Stimulated activated naive CD8-positive, alpha-beta T cell treated with anti-CD3 and anti-CD28 coated beads, Interleukin-15, amount 100 ng/mL, for 72 hours (primary cell): ENCODE results near the gene MAMSTR.
A peak's percentile ranks its signal among the peaks of the same experiment; 100 is the strongest.
"Not testable (repeated sequence)": the region's sequence is repeated elsewhere in the genome, so short reads cannot be mapped to it uniquely, and the experiment has no call there.

Experiments used
- ATAC-seq: fragments of 150-1000 bp; cut with Tn5 transposase; 2 replicates; pipeline ENCODE4 v1.10.0; 2021; ENCODE audit warnings: mild to moderate bottlenecking, moderate library complexity
- DNase-seq, 2 donors: peaks; one replicate each; pipeline ENCODE4 v3.0.0; 2021 to 2022
- H3K27ac Mint-ChIP-seq, 2 donors: one replicate each; pipeline ENCODE4 v1.8.0; 2022; ENCODE audit warnings: mild to moderate bottlenecking in 2 of 2, mixed read lengths in 2 of 2, moderate library complexity in 2 of 2
- H3K27me3 Mint-ChIP-seq: one replicate; pipeline ENCODE4 v1.8.0; 2022; ENCODE audit warnings: mixed read lengths
- H3K4me1 Mint-ChIP-seq: one replicate; pipeline ENCODE4 v1.8.0; 2022; ENCODE audit warnings: mild to moderate bottlenecking, mixed read lengths
- H3K4me3 Mint-ChIP-seq, 2 donors: one replicate each; pipeline ENCODE4 v1.8.0; 2022; ENCODE audit warnings: mild to moderate bottlenecking in 2 of 2, mixed read lengths in 2 of 2, moderate library complexity in 1 of 2
- H3K9me3 Mint-ChIP-seq, 2 donors: one replicate each; pipeline ENCODE4 v1.8.0; 2022; ENCODE audit warnings: mixed read lengths in 2 of 2

The MAMSTR gene

DNA sequence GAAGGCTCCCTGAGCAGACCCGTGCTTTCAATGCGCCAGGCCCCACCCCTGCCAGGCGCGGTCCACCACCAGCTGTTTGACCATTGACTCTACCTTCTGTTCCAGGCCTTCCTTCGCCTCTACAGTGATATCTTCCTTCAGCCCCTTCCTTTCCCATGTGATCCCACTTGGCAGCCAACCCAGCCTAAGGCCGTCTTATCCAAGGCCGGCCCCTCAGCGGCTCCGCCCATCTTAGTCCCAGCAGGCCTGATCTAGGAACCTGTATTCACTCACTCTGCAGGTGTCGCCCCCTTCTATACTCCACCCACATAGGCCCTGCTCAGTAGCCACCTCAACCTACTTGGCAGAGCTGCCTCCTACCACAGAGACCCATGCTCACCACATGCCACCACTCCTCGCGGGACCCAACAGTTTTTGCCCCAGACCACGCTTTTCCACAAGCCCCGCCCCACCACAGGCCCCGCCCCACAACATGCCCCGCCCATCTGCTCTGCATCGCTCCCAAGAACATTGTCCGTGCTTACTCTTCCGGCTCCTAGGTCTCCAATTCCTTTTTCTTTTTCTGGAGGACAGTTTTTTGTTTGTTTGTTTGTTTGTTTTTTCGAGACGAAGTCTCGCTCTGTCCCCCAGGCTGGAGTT is 18.0 kb upstream of the MAMSTR start:
- no peak for ATAC-seq
- peaks cover 27% of the 10 kb centered on the region for H3K27me3 Mint-ChIP-seq
- no peaks in the 10 kb centered on the region for H3K9me3 Mint-ChIP-seq
- H3K4me1 Mint-ChIP-seq = peaks cover 36% of the 10 kb centered on the region
- no peak overlapping the region for H3K27ac Mint-ChIP-seq
- no peak overlapping the region for H3K4me3 Mint-ChIP-seq
- no peak for DNase-seq

DNA sequence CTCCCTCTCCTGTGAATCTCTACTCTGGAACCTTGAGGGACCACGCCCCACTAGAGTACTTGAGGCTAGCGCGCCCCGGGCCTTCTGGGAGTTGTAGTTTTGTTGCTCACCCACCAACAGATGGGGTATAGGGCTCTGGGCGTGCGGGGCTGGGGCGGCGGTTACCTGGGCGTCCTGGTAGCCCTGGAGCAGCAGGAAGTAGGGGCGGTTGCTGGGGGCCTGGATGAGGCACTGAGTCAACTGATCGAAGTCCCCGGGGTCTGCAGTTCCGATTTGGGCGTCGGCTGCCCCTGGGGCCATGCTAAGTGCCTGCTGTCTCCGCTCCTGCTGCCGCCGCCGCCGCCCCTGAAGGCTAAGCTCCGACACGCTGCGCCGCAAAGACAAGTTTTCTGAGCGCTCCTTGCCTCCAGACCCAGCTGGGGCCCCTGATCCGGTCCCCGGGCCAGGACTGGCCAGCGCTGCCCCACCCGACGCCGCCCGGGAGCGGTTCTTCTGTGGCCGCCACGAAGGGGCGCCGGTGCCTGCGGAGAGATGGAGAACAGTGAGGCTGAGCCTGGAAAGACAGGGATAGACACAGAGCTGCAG is 15.6 kb upstream of the MAMSTR start:
- Mint-ChIP-seq H3K9me3 (no peaks in the 10 kb centered on the region), H3K4me3 (no peak overlapping the region), H3K27me3 (peaks cover 8% of the 10 kb centered on the region), H3K27ac (no peak overlapping the region), H3K4me1 (peaks cover 20% of the 10 kb centered on the region)
- DNase-seq (no peak), ATAC-seq (no peak)

DNA sequence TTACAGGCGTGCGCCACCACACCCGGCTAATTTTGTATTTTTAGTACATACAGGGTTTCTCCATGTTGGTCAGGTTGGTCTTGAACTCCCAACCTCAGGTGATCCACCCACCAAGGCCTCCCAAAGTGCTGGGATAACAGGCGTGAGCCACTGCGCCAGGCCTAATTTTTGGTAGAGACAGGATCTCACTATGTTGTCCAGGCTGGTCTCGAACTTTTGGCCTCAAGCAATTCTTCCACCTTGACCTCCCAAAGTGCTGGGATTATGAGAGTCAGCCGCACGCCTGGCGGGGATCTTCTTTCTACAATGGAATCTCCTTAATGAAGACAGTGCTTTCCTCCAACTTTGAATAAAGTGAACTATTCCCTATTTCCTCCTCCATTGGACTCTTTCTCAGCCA is 15.1 kb upstream of the MAMSTR start:
- ATAC-seq (no peak), DNase-seq (no peak)
- Mint-ChIP-seq H3K4me1 (peaks cover 16% of the 10 kb centered on the region), H3K4me3 (no peak overlapping the region), H3K27ac (no peak overlapping the region), H3K9me3 (no peaks in the 10 kb centered on the region), H3K27me3 (peaks cover 3% of the 10 kb centered on the region)

DNA sequence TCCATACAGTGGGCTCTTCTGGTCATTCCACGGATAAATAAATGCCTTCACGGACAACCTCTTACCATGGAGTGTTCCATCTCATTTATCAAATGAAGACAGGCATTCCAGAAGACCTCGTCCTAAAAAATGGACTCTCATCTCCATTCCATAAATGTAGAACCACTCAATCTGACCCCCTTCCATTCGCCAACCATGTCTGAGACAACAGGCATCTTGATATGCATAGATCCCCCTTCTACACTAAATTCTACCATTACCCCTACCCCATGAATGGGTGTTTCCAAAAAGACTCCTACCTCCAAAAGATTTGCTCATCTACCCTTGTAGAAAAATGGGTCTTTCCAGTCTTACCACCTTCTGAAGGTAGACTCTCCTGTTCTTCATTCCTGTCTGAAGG is 11.9 kb upstream of the MAMSTR start:
- DNase-seq = no peak
- no peak overlapping the region for H3K4me3 Mint-ChIP-seq
- ATAC-seq = no peak
- peaks cover 8% of the 10 kb centered on the region in 2 donors for H3K9me3 Mint-ChIP-seq
- no peaks in the 10 kb centered on the region for H3K27me3 Mint-ChIP-seq
- no peak overlapping the region for H3K27ac Mint-ChIP-seq
- peaks cover 6% of the 10 kb centered on the region for H3K4me1 Mint-ChIP-seq

DNA sequence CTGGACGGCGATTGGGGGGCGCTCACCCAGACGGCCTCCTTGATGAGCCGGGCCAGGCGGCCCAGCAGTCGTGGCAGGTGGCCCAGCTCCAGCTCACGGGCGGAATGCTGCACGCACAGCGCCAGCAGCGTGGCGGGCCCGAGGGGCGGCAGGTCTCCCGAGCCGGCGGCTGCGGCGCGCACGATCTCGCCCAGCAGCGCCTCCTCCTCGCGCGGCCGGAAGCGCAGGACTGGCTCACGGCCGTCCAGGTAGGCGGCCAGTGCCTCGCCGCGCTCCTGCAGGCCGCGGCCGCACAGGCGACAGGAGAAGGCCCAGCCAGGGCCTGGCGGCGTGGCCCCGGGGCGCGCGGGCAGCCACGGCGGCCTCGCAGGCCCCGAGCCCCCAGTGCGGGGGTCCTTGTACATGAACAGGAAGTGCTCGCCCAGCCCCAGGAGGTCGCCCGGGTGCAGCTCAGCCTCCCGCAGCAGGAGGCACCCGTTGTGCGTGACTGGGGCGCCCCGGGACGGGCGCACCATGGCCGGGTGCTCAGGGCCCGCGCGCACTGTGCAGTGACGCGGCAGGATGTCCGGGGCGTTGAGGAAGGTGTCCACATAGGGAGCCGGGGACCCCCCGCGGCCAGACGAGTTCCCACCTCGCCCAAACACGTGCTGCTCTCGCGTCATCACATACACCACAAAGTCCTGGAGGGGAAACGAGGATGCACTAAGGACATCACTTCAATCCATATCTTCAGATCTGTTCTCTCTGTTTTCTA is 9.6 kb upstream of the MAMSTR start:
- Mint-ChIP-seq H3K27ac (peak overlapping the region in 1 of 2 donors; percentile 93), H3K4me1 (peaks cover 24% of the 10 kb centered on the region), H3K9me3 (peaks cover 23 to 24% of the 10 kb centered on the region in 2 donors), H3K27me3 (no peaks in the 10 kb centered on the region), H3K4me3 (no peak overlapping the region)
- peak; percentile 33 for ATAC-seq
- DNase-seq = no peak

DNA sequence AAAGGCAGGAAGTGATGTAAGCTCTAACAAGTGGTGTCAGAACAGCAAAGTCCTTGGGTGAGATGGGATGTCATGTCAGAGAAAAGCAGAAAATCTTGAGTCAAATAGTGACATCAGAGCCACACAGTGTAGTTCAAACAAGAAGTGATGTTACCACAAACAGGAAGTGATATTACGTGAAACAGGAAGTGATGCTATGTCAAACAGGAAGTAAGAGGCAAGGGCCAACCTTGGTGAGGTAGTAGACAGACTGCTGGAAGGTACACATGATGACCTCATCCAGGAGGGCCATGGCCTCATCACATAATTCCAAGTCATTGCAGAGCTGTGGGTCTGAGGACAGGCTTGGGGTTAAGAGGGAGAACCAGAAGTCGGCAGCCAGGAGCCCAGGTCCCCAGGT is 7.0 kb upstream of the MAMSTR start:
- peak overlapping the region; percentile 59 to 61 for H3K4me3 Mint-ChIP-seq
- DNase-seq (peak in 1 of 2 donors; percentile 39), ATAC-seq (peak; percentile 83)
- H3K9me3 Mint-ChIP-seq = peaks cover 23 to 24% of the 10 kb centered on the region in 2 donors
- peak overlapping the region in 1 of 2 donors; percentile 87 for H3K27ac Mint-ChIP-seq
- no peaks in the 10 kb centered on the region for H3K27me3 Mint-ChIP-seq
- H3K4me1 Mint-ChIP-seq = peaks cover 31% of the 10 kb centered on the region

DNA sequence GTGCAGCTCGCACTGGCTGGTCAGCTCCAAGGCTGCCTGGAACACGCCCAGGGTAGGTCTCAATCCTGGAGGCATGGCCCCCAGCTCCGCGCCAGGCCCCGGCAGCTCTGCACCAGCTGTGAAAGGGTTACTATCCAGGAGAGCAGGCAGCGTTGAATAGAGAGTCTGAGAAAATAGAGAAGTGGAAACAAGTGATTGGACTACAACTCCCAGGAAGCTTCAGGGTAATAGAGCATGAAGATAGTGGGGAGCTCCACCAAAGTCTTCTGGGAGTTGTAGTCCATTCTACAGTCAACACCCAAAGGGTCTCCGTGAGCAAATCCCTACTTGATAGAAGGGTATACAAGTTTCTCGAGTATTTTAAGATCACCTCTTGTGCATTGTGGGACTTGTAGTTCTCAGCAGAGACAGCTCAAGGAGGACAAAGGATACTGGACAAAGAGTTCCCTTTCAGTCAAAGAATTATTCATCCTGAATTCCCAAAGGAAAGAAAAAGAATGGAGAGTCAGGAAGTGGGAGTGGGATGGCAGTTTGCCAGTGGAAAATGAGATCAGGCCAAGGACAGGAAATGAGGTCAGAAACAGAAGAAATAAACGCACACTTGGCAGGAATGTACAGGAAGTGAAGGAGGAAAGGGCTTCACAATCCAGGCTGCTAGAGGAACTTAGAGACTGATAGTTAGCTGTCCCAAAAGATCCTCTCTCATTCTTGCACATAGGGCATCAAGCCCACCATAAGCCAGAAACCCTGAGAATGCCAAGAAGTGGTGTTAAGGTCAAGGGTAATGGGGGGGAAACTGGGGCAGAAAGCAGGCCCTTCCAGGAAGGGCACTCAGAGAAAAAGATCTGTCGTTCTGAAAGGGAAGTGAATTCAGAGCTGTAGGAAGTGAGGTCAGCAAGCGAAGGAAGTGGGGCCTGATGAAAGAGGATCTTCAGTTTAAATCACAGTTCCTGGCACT is 5.5 kb upstream of the MAMSTR start:
- Mint-ChIP-seq H3K9me3 (peaks cover 23 to 24% of the 10 kb centered on the region in 2 donors), H3K4me1 (peaks cover 45% of the 10 kb centered on the region), H3K27me3 (no peaks in the 10 kb centered on the region), H3K4me3 (peak overlapping the region; percentile 60 to 81), H3K27ac (peak overlapping the region; percentile 83 to 97)
- ATAC-seq (peak; percentile 47), DNase-seq (no peak)

DNA sequence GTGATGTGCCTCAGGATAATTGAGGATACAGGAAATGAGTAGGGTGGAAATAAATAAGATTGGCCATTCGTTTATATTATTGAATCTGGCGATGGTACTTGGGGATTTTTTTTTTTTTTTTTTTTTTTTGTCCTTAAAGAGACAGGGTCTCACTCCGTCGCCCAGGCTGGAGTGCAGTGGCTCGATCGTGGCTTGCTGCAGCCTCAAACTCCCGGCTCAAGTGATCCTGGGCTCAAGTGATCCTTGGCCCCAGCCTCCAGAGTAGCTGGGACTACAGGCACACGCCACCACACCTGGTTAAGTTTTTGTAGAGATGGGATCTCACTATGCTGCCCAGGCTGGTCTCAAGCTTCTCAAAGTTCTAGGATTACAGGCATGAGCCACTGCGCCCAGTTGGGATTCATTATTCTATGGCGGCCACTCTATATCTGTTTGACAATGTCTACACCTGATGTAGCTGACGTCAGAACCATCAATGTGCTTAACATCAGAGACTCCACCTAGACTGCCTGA is 2.7 kb upstream of the MAMSTR start:
- Mint-ChIP-seq H3K27me3 (no peaks in the 10 kb centered on the region), H3K9me3 (peaks cover 23 to 24% of the 10 kb centered on the region in 2 donors), H3K4me1 (peaks cover 54% of the 10 kb centered on the region), H3K27ac (no peak overlapping the region), H3K4me3 (peak overlapping the region in 1 of 2 donors; percentile 26)
- DNase-seq (no peak), ATAC-seq (no peak)

DNA sequence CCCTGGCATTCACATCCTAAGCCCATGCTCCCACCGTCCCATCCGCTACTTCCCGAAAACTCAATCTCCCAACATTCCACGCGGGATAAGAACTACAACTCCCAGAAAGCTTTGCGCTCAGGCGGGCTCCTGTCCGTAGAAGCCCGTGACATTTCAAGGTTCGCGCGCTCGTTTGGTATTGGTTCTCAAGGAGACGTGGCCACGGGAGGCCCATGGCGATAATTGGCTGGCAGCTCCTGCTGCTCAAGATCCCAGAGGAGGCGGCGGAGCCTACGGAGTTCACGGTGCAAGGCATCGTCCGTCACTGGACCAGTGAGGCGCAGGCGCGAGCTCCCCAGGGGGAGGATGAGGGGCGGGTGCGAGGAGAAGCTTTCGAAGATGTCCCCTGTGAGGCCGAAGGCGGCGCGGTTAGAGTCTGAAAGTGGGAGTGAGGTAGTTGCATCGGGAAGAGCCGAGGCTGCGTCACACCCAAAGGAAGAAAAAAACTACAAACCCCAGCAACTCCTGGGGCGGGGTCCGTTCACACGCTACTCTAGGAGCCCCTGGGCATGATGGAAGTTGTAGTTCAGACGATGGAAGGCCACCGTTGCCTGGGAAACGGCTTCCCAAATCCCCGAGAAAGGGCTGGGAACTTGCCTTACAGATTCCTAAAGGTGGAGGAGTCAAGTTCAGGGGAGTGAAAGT is 1.2 kb upstream of the MAMSTR start:
- H3K4me1 Mint-ChIP-seq = peaks cover 43% of the 10 kb centered on the region
- peaks cover 10 to 12% of the 10 kb centered on the region in 2 donors for H3K9me3 Mint-ChIP-seq
- no peaks in the 10 kb centered on the region for H3K27me3 Mint-ChIP-seq

DNA sequence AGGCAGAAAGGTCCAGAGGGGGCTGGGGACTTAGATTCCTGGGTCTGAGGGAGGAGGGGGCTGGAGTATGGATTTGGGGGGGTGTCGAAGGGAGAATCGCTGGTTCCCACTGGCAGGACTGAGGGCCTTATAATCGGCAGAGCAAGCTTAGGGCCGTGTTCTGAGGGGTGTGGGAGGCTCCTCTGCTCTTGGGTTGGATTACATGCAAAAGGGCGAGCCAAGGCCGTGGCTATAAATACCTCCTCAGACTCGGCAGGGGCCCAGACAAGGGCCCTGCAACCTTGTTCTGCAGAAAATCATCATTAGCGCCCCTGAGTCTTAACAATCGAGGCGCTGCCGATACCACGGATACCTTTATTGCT is 707 bp upstream of the MAMSTR start:
- peak overlapping the region in 1 of 2 donors; percentile 97 for H3K27ac Mint-ChIP-seq
- peaks cover 5 to 7% of the 10 kb centered on the region in 2 donors for H3K9me3 Mint-ChIP-seq
- ATAC-seq (peak; percentile 47), DNase-seq (no peak)
- no peaks in the 10 kb centered on the region for H3K27me3 Mint-ChIP-seq
- H3K4me3 Mint-ChIP-seq = peak overlapping the region; percentile 87 to 88
- peaks cover 41% of the 10 kb centered on the region for H3K4me1 Mint-ChIP-seq

More for the DNA sequence above, 1.2 kb upstream of the MAMSTR start:
- Mint-ChIP-seq H3K27ac (peak overlapping the region; percentile 93 to 97), H3K4me3 (peak overlapping the region; percentile 87 to 88)
- peak; percentile 92 to 95 for DNase-seq
- peak; percentile 95 for ATAC-seq

DNA sequence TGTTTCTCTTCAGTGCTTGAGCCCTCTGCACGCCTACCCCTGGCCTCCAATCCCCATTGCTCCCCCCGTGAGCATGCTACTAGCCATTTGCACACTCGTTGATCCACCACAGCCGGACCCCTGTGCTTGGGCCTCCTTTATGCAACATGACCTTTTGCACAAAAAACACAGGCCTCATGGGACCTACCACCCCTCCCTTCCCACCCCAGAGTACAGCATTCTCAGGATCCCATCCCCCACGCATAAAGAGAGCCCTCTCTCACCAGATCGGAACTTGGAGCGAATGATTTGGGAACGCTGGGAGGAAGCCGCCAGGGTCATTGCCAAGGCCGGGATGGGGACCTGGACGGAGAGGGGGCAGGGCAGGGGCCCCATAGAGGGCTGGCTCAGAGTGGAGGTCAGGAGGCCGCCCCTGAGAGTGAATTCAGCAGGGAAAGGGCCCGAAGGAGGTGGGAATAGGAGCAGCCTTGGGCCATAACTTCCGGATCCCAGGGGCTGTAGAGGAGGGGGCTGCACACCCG is 754 bp downstream of the MAMSTR start:
- DNase-seq (no peak), ATAC-seq (no peak)
- no peak overlapping the region for H3K4me3 Mint-ChIP-seq
- H3K9me3 Mint-ChIP-seq = no peaks in the 10 kb centered on the region
- H3K27ac Mint-ChIP-seq = no peak overlapping the region
- H3K27me3 Mint-ChIP-seq = no peaks in the 10 kb centered on the region
- H3K4me1 Mint-ChIP-seq = peaks cover 42% of the 10 kb centered on the region

DNA sequence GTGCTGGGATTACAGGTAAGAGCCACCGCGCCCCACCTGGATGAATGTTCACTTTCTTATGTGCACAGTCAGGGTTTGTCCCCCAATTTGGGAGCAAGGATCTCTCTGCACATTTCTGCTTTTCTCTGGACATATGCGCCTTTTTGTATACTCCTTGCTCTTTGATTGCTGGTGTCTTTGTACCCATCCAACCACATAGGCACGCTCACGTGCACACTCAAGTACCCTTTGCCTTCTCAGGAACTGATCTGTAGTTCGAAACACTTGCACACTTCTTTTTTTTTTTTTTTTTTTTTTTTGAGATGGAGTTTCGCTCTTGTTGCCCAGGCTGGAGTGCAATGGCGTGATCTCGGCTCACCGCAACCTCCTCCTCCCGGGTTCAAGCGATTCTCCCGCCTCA is 1.4 kb downstream of the MAMSTR start:
- not testable (repeated sequence) for H3K4me3 Mint-ChIP-seq, DNase-seq, H3K27me3 Mint-ChIP-seq, H3K9me3 Mint-ChIP-seq, H3K27ac Mint-ChIP-seq, ATAC-seq
- peaks cover 48% of the 10 kb centered on the region for H3K4me1 Mint-ChIP-seq

DNA sequence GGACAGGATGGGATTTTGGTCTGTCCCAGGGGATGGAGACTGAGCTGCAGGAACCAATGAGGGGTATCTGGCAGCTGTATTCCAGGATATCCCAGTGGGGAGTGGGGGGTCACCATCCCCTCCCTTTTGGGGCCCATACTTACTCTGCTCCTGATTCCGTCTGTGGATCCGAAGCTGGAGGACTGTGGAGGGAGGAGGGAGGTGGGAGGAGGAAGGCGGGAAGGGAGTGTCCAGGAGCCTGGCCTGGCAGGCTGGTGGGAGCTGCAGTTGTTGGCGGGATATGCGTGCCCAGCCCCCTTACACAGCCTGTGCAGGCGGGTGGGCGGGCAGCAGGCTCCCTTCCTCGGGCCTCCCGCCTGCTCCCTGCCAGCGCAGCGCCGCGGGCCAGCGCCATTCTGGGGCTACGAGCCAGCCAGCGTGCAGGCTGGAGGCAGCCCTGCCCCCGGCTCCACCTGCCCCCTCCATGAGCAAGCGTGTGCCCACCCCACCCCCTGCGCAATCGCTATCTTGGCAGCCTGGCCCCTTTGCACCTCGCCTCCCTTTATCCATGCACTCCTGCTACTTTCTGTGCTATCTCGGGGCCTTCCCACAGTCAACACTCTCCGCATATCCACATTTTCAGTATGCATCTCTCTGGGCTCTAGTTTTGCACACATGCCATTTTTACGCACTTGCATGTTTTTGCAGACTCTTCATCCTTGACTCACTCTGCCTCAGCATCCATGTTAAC is 2.8 kb downstream of the MAMSTR start:
- Mint-ChIP-seq H3K27me3 (no peaks in the 10 kb centered on the region), H3K4me1 (peaks cover 51% of the 10 kb centered on the region), H3K4me3 (no peak overlapping the region), H3K27ac (no peak overlapping the region), H3K9me3 (no peaks in the 10 kb centered on the region)
- DNase-seq = no peak
- no peak for ATAC-seq

DNA sequence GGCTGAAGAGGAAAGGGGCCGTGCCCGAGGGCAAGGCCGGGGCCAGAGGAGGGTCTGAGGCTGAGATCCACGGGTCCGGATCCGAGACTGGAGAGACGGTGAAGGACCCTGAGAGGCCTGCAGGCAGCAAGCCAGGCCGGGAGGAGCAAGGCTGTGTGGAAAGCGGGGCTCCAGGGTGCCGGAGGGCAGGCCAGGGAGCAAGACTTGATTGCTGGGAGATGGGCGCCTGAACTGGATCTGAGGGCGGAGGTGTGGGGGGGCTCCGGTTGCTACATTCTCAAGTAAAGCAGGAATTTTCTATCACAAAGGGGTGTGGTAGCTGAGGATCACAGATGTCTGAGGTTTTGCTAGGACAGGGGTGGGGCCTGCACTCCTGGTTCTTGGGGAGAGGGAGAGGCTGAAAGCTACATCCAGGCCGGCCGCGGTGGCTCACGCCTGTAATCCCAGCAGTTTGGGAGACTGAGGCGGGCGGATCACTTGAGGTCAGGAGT is 3.8 kb downstream of the MAMSTR start:
- Mint-ChIP-seq H3K9me3 (peaks cover 0 to 7% of the 10 kb centered on the region in 2 donors), H3K4me1 (peaks cover 41% of the 10 kb centered on the region), H3K27ac (no peak overlapping the region), H3K4me3 (no peak overlapping the region), H3K27me3 (no peaks in the 10 kb centered on the region)
- ATAC-seq (no peak), DNase-seq (no peak)
